Karpas-422 (cell line): ENCODE data around the gene PLB1. TPM values are rescaled to one million over a fixed set of nuclear protein-coding genes. Genes with fewer than 3 reads are reported as not detected.
"Not testable (repeated sequence)": the region's sequence is repeated elsewhere in the genome, so short reads cannot be mapped to it uniquely, and the experiment has no call there.

ENCODE experiments used
- DNase-seq: peaks from one replicate; pipeline ENCODE4 v3.0.0-alpha.2; 2015
- H2AFZ ChIP-seq: fragments of 200-600 bp; sonication (generic); 2 replicates; pipeline ENCODE4 v1.6.1; 2014; ENCODE audit warnings: antibody characterized with exemption, low read length, mixed read lengths
- H3K27ac ChIP-seq: fragments of 200-600 bp; sonication (generic); 2 replicates; pipeline ENCODE4 v1.5.1; 2014; ENCODE audit warnings: mild to moderate bottlenecking, low read length, moderate library complexity
- H3K27me3 ChIP-seq: fragments of 200-600 bp; sonication (generic); 2 replicates; pipeline ENCODE4 v1.6.1; 2014; ENCODE audit warnings: low read length, mixed read lengths
- H3K36me3 ChIP-seq: fragments of 200-600 bp; sonication (generic); 2 replicates; pipeline ENCODE4 v1.6.1; 2014; ENCODE audit warnings: low read length, mixed read lengths; ENCODE audit not compliant: insufficient read depth
- H3K4me1 ChIP-seq: fragments of 200-600 bp; sonication (generic); 2 replicates; pipeline ENCODE4 v1.6.1; 2014; ENCODE audit warnings: mild to moderate bottlenecking, low read length, mixed read lengths
- H3K4me2 ChIP-seq: fragments of 200-600 bp; sonication (generic); 2 replicates; pipeline ENCODE4 v1.6.1; 2014; ENCODE audit warnings: low read length, low read depth, mild to moderate bottlenecking; ENCODE audit not compliant: poor library complexity, severe bottlenecking
- H3K4me3 ChIP-seq: fragments of 200-600 bp; sonication (generic); 2 replicates; pipeline ENCODE4 v1.5.1; 2014; ENCODE audit warnings: mild to moderate bottlenecking, antibody characterized with exemption, low read length, mixed read lengths
- H3K79me2 ChIP-seq: fragments of 200-600 bp; sonication (generic); 2 replicates; pipeline ENCODE4 v1.6.1; 2014; ENCODE audit warnings: mild to moderate bottlenecking, low read length, mixed read lengths
- H3K9ac ChIP-seq: fragments of 200-600 bp; sonication (generic); 2 replicates; pipeline ENCODE4 v1.6.0; 2014; ENCODE audit warnings: low read length
- H3K9me2 ChIP-seq: fragments of 200-600 bp; sonication (generic), shearing (Covaris generic); replicated peaks from 2 replicates; pipeline ENCODE4 v1.6.0; 2014; ENCODE audit warnings: mild to moderate bottlenecking, low read length, moderate library complexity; ENCODE audit not compliant: insufficient read depth
- H3K9me3 ChIP-seq: fragments of 300-700, 200-600 bp; sonication (generic); 2 replicates; pipeline ENCODE4 v1.6.1; 2014; ENCODE audit warnings: low read length, mixed read lengths
- H4K20me1 ChIP-seq: fragments of 200-600 bp; sonication (generic); 2 replicates; pipeline ENCODE4 v1.6.1; 2014; ENCODE audit warnings: mild to moderate bottlenecking, antibody characterized with exemption, low read length, low read depth; ENCODE audit not compliant: insufficient read depth
- total RNA-seq: library from RNA; depleted of rRNA; stranded (reverse); fragments of >200 nt; shearing (Covaris generic); gene quantifications from 2 replicates; pipeline ENCODE4 v1.2.3, GENCODE V29; 2014; ENCODE audit warnings: low replicate concordance

The PLB1 gene
- total RNA-seq, 1 experiment from 2014 or later: not detected

DNA sequence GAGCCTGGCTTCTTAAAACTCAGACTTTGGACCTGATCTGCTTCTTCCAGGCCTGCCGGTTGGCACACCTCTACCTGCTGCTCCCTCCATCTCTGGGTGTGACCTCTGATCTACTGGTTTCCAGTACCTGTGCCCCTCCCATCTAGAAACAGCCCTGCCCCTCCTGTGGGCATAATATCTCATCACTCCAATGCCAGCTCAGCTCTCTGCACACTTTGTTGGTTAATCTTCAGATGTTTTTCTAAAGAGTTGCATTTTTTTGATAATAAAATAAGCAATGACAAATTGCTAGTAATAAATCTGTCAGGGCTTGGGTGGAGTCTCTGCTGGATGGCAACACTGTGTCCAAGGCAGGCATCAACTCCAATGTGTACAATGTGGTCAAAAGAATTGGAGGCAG lies 166.2 kb downstream of the PLB1 start:
- H3K9ac ChIP-seq: no peak overlapping the region
- H3K27ac ChIP-seq: no peak overlapping the region
- no peak overlapping the region for H3K4me3 ChIP-seq
- no peak overlapping the region for H2AFZ ChIP-seq
- no peaks in the 10 kb centered on the region for H3K9me3 ChIP-seq
- no peak for DNase-seq
- H4K20me1 ChIP-seq: no peaks in the 10 kb centered on the region
- no peaks in the 10 kb centered on the region for H3K4me1 ChIP-seq
- H3K36me3 ChIP-seq: no peaks in the 10 kb centered on the region
- H3K27me3 ChIP-seq: no peaks in the 10 kb centered on the region
- no peaks in the 10 kb centered on the region for H3K79me2 ChIP-seq
- H3K4me2 ChIP-seq: no peak overlapping the region
- H3K9me2 ChIP-seq: no peaks in the 10 kb centered on the region

DNA sequence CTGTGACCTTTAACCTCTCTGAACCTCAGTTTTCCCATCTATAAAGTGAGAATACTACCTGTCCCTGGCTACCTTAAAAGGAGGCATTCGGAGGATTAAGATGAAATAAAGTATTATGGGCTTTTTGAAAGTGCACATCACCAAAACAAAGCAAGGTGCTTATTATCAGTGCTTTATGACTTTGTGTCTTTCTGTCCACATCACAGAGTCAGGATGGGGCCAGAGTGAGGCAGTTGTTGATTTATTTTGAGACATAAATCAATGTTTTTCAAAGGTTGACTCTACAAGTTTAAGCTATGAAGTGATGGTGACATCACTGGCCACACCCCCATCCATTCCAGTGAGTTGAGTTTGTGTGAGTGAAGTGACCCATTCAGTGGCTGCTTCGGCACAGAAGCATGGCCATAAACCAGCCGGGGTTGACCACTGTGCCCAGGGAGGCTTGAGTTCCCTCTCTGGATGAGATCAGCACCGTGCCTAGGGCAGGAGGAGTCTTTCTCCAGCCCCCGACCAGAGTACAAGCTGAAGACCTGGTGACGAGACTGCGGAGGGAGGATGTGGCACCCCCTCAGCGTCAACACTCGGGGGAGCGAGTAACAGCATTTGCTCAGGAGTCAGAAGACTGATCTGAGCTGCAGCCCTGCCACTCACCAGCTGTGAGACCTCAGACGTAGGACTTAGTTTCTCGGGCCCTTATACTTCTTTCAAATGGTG lies 166.8 kb downstream of the PLB1 start:
- H3K9ac ChIP-seq: no peak overlapping the region
- H3K9me2 ChIP-seq: no peaks in the 10 kb centered on the region
- no peak overlapping the region for H3K4me2 ChIP-seq
- no peaks in the 10 kb centered on the region for H3K9me3 ChIP-seq
- no peaks in the 10 kb centered on the region for H3K79me2 ChIP-seq
- no peaks in the 10 kb centered on the region for H3K27me3 ChIP-seq
- H3K36me3 ChIP-seq: no peaks in the 10 kb centered on the region
- no peaks in the 10 kb centered on the region for H3K4me1 ChIP-seq
- H4K20me1 ChIP-seq: no peaks in the 10 kb centered on the region
- no peak for DNase-seq
- no peak overlapping the region for H2AFZ ChIP-seq
- H3K27ac ChIP-seq: no peak overlapping the region
- no peak overlapping the region for H3K4me3 ChIP-seq

DNA sequence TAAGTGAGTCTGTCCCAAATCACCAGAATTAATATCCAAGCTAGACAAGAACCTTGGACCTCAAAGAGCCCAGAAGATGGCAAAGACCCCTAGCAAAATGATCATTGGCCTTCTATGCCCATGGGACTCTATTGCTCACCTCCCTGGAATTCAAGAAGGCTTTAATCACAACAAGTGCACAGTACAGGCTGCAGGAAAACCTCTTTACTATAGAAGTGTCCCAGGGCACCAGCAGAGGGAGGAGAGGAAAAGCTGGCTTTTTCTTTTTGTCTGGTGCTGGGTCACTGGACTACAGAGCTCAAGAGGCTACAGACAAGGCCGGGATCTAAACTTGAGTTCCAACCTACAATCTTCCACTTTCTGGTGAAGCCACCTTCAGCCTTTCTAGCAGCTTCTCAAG lies 167.5 kb downstream of the PLB1 start:
- DNase-seq: no peak
- Histone ChIP-seq H3K79me2 (no peaks in the 10 kb centered on the region), H2AFZ (no peak overlapping the region), H3K4me1 (no peaks in the 10 kb centered on the region), H3K9ac (no peak overlapping the region), H3K36me3 (no peaks in the 10 kb centered on the region), H4K20me1 (no peaks in the 10 kb centered on the region), H3K9me2 (no peaks in the 10 kb centered on the region), H3K4me3 (no peak overlapping the region), H3K4me2 (no peak overlapping the region), H3K27ac (no peak overlapping the region), H3K9me3 (no peaks in the 10 kb centered on the region), H3K27me3 (no peaks in the 10 kb centered on the region)

DNA sequence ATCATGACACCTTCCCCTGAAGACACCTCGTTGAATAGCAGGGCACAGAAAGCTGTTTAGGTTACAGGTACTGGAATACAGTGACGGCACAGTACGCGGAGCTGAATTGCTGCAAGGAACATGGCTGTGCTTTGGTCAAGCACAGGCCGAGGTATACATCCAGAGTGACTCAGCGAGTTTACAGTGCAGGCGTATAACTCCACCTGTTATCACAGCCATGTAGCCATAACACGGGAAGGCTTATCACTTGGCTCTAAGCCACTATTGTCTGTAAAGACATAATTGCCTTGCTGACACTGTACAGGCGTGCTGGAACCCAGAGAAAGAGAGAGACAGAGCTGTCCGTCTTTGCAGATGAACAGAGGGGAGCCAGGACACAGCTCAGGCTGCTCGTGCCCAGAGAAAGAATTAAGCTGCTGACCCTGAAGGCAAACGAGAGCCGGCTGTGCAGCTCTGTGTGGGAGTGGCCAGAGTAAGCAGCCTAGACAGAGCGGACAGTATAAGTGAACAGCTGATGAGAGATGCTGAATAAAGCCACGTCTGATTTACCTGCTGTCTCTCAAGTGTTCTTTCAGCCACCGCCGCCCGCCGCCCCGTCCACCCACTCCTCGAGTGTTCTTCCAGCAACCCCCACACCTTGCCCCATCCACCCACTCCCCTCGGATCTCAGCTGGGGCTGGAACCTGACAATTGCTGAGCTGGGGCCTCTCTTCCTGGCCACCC lies 168.4 kb downstream of the PLB1 start:
- Histone ChIP-seq H3K27ac (no peak overlapping the region), H3K4me1 (no peaks in the 10 kb centered on the region), H3K9ac (no peak overlapping the region), H3K9me2 (no peaks in the 10 kb centered on the region), H3K36me3 (no peaks in the 10 kb centered on the region), H3K4me2 (no peak overlapping the region), H4K20me1 (no peaks in the 10 kb centered on the region), H3K79me2 (no peaks in the 10 kb centered on the region), H3K27me3 (no peaks in the 10 kb centered on the region), H3K4me3 (no peak overlapping the region), H3K9me3 (no peaks in the 10 kb centered on the region), H2AFZ (no peak overlapping the region)
- DNase-seq: no peak

DNA sequence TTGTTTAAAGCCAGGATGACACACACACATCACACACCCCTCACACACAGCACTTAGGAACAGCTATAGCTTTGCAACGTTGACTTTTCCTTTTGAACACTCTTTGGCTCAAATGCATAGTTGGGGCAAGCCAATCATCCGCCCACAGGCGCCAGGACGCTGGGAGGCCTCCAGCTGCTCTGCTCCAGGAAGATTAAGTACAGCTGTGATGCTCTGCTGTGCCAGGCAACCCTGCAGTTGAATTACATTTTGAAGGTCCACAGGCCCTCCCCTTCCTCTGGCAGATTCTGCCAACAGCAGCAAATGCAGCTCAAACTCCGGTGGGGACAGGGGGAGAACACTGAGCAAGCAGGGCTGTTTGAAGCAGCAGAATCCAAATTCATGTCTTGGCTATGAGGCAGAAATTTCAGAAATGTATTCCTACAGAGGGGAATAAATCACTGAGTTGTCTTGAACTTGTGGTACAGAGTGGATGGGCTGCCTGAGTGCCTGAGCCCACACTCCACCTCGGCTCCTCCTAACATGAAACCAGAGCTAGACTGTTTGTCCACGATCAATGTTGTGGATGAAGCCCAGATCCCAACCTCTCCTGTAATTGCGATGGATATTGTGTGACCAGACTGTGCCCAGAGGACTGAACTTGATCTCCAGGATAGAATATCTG lies 169.3 kb downstream of the PLB1 start:
- H3K4me3 ChIP-seq: no peak overlapping the region
- no peak overlapping the region for H3K9ac ChIP-seq
- no peak overlapping the region for H2AFZ ChIP-seq
- no peak for DNase-seq
- no peak overlapping the region for H3K4me2 ChIP-seq
- H3K27me3 ChIP-seq: no peaks in the 10 kb centered on the region
- no peaks in the 10 kb centered on the region for H4K20me1 ChIP-seq
- no peaks in the 10 kb centered on the region for H3K4me1 ChIP-seq
- H3K27ac ChIP-seq: no peak overlapping the region
- H3K9me2 ChIP-seq: no peaks in the 10 kb centered on the region
- H3K36me3 ChIP-seq: no peaks in the 10 kb centered on the region
- no peaks in the 10 kb centered on the region for H3K9me3 ChIP-seq
- H3K79me2 ChIP-seq: no peaks in the 10 kb centered on the region

DNA sequence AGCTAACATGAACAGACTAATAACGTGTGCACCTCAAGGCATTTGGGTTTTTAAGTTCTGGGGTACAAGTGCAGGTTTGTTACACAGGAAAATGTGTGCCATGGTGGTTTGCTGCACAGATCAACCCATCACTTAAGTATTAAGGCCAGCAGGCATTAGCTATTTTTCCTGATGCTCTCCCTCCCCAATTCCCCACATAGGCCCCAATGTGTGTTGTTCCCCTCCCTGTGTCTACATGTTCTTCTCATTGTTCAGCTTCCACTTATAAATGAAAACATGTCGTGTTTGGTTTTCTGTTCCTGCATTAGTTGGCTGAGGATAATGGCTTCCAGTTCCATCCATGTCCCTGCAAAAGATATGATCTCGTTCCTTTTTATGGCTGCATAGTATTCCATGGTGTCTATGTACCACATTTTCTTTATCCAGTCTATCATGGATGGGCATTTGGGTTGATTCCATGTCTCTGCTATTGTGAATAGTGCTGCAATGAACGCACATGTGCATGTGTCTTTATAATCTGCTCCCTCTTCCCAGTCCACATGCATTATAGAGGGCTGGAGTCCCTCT lies 170.0 kb downstream of the PLB1 start:
- not testable (repeated sequence) for H3K27ac ChIP-seq, H3K4me3 ChIP-seq, H3K36me3 ChIP-seq, H3K9me3 ChIP-seq, H3K79me2 ChIP-seq, H3K9ac ChIP-seq, DNase-seq, H4K20me1 ChIP-seq, H3K27me3 ChIP-seq, H2AFZ ChIP-seq, H3K9me2 ChIP-seq, H3K4me2 ChIP-seq, H3K4me1 ChIP-seq

DNA sequence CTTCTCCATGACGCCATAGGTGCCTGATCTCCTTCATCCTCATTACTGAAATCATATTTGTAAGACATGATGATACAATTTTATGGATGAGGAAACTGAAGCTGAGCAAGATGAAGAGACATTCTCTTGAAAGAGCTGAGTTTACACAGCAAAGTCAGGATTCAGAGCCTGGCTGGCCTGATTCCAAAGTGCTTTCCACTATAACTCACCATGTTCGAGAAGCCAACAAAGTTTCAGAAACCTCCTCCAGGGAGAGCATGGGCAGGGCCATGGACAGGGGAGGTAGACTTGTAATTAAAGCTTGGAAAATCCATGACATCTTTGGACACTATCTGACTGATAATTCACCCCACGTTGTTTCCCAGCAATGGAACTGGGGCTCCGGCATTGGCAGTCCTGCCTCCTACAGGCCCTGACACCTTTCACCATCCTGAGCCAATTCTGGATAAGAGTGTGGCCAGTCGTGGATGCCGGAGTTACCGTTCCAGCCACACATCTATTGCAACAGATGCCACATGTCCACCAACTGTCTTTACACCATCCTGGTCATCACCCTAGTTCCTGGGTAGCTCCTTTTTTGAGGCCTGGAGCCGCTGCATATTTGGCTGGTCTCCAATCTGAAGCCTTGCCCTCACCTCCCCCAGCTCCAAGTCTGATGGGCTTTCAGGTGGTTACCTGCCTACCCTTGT lies 170.8 kb downstream of the PLB1 start:
- Histone ChIP-seq H3K4me2 (no peak overlapping the region), H3K4me1 (no peaks in the 10 kb centered on the region), H2AFZ (no peak overlapping the region), H3K79me2 (no peaks in the 10 kb centered on the region), H3K36me3 (no peaks in the 10 kb centered on the region), H3K9ac (no peak overlapping the region), H3K27ac (no peak overlapping the region), H3K9me2 (no peaks in the 10 kb centered on the region), H3K4me3 (no peak overlapping the region), H4K20me1 (no peaks in the 10 kb centered on the region), H3K9me3 (no peaks in the 10 kb centered on the region), H3K27me3 (no peaks in the 10 kb centered on the region)
- DNase-seq: no peak

DNA sequence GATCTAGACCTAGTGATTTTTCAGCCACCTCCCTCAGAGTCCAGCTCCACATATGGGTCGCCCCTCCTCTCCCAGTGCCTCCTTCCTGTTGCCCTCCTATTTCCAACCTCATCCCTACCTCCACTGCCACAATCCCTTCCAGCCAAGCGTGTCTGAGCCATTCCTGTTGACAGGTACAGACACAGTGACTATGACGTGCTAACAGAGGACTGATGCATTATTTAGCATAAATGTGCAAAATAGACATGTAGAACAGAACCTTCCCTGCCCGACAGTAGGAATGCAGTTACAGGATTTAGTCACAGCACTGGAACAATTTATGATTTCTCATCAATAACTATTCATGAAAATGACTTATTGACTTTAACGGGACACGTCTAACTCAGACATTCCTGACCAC lies 171.4 kb downstream of the PLB1 start:
- H3K9me2 ChIP-seq: no peaks in the 10 kb centered on the region
- no peaks in the 10 kb centered on the region for H3K27me3 ChIP-seq
- H2AFZ ChIP-seq: no peak overlapping the region
- H3K4me3 ChIP-seq: no peak overlapping the region
- H3K4me2 ChIP-seq: no peak overlapping the region
- H3K27ac ChIP-seq: no peak overlapping the region
- no peaks in the 10 kb centered on the region for H3K4me1 ChIP-seq
- no peak overlapping the region for H3K9ac ChIP-seq
- DNase-seq: no peak
- H3K36me3 ChIP-seq: no peaks in the 10 kb centered on the region
- no peaks in the 10 kb centered on the region for H3K79me2 ChIP-seq
- no peaks in the 10 kb centered on the region for H3K9me3 ChIP-seq
- no peaks in the 10 kb centered on the region for H4K20me1 ChIP-seq
